ENCODE measurements around the gene UGGT1. TPM values are rescaled to one million over a fixed set of nuclear protein-coding genes. Genes with fewer than 3 reads are reported as not detected.

The UGGT1 gene
- total RNA-seq, 1 donor from 2014 or later: 43.7 TPM

- no peak for DNase-seq (ENCODE audit: extremely low spot score, unreplicated experiment)
- no peaks in the 10 kb centered on the region for H3K9me3 Mint-ChIP-seq (ENCODE audit: unreplicated experiment)
- H3K27ac Mint-ChIP-seq (ENCODE audit: unreplicated experiment): no peak overlapping the region
- no peaks in the 10 kb centered on the region for H3K27me3 Mint-ChIP-seq (ENCODE audit: unreplicated experiment)
- peaks cover 4% of the 10 kb centered on the region for H3K4me1 Mint-ChIP-seq (ENCODE audit: unreplicated experiment)
- H3K4me3 Mint-ChIP-seq (ENCODE audit: unreplicated experiment): no peak overlapping the region
- H3K36me3 Mint-ChIP-seq (ENCODE audit: unreplicated experiment): peaks cover 2% of the 10 kb centered on the region
- TF ChIP-seq CTCF (IDR thresholded peaks at IDR 0.05): no peak
These were observed 106.1 kb downstream of the UGGT1 start for GRCh38 chr2:128197059-128197458.

- TF ChIP-seq CTCF (IDR thresholded peaks at IDR 0.05): no peak
- DNase-seq (ENCODE audit: extremely low spot score, unreplicated experiment): no peak
- peaks cover 4% of the 10 kb centered on the region for H3K4me1 Mint-ChIP-seq (ENCODE audit: unreplicated experiment)
- H3K36me3 Mint-ChIP-seq (ENCODE audit: unreplicated experiment): peaks cover 2% of the 10 kb centered on the region
- H3K27me3 Mint-ChIP-seq (ENCODE audit: unreplicated experiment): no peaks in the 10 kb centered on the region
- no peak overlapping the region for H3K27ac Mint-ChIP-seq (ENCODE audit: unreplicated experiment)
- H3K9me3 Mint-ChIP-seq (ENCODE audit: unreplicated experiment): no peaks in the 10 kb centered on the region
- H3K4me3 Mint-ChIP-seq (ENCODE audit: unreplicated experiment): no peak overlapping the region
These were observed 107.7 kb downstream of the UGGT1 start for GRCh38 chr2:128198656-128199055.

GRCh38 chr2:128199141-128199540 is 108.1 kb downstream of the UGGT1 start:
- Mint-ChIP-seq H3K36me3 (ENCODE audit: unreplicated experiment) (peaks cover 2% of the 10 kb centered on the region), H3K4me3 (ENCODE audit: unreplicated experiment) (no peak overlapping the region), H3K27ac (ENCODE audit: unreplicated experiment) (no peak overlapping the region), H3K27me3 (ENCODE audit: unreplicated experiment) (no peaks in the 10 kb centered on the region), H3K4me1 (ENCODE audit: unreplicated experiment) (peaks cover 4% of the 10 kb centered on the region), H3K9me3 (ENCODE audit: unreplicated experiment) (no peaks in the 10 kb centered on the region)
- TF ChIP-seq CTCF (IDR thresholded peaks at IDR 0.05): no peak
- DNase-seq (ENCODE audit: extremely low spot score, unreplicated experiment): no peak

GRCh38 chr2:128202791-128203190 is 111.8 kb downstream of the UGGT1 start:
- Mint-ChIP-seq H3K27ac (ENCODE audit: unreplicated experiment) (no peak overlapping the region), H3K4me1 (ENCODE audit: unreplicated experiment) (peaks cover 2% of the 10 kb centered on the region), H3K27me3 (ENCODE audit: unreplicated experiment) (no peaks in the 10 kb centered on the region), H3K36me3 (ENCODE audit: unreplicated experiment) (no peaks in the 10 kb centered on the region), H3K9me3 (ENCODE audit: unreplicated experiment) (peaks cover 9% of the 10 kb centered on the region), H3K4me3 (ENCODE audit: unreplicated experiment) (no peak overlapping the region)
- DNase-seq (ENCODE audit: extremely low spot score, unreplicated experiment): no peak
- no peak for TF ChIP-seq CTCF (IDR thresholded peaks at IDR 0.05)

- no peaks in the 10 kb centered on the region for H3K27me3 Mint-ChIP-seq (ENCODE audit: unreplicated experiment)
- H3K27ac Mint-ChIP-seq (ENCODE audit: unreplicated experiment): no peak overlapping the region
- peaks cover 9% of the 10 kb centered on the region for H3K9me3 Mint-ChIP-seq (ENCODE audit: unreplicated experiment)
- H3K4me3 Mint-ChIP-seq (ENCODE audit: unreplicated experiment): no peak overlapping the region
- no peak for TF ChIP-seq CTCF (IDR thresholded peaks at IDR 0.05)
- no peak for DNase-seq (ENCODE audit: extremely low spot score, unreplicated experiment)
- no peaks in the 10 kb centered on the region for H3K4me1 Mint-ChIP-seq (ENCODE audit: unreplicated experiment)
- no peaks in the 10 kb centered on the region for H3K36me3 Mint-ChIP-seq (ENCODE audit: unreplicated experiment)
These were observed 115.2 kb downstream of the UGGT1 start for GRCh38 chr2:128206245-128206644.
